HG02588 (cell line): ENCODE results near the gene COPS6.
A peak's percentile ranks its signal among the peaks of the same experiment; 100 is the strongest.

Experiments
- ATAC-seq: cut with Tn5 transposase; IDR thresholded peaks from one replicate; pipeline ENCODE4 v1.9.1; 2021; ENCODE audit warnings: mild to moderate bottlenecking, moderate library complexity; ENCODE audit not compliant: unreplicated experiment

Gene COPS6

GRCh38 chr7:100101016-100101862 is 12.5 kb downstream of the COPS6 start, which contains the start of the genes AP4M1 and MCM7:
AP4M1 (plus strand) TSS chr7:100101643; CDS start chr7:100101715, 72 bp downstream.
MCM7 (minus strand) TSS chr7:100101397; CDS start chr7:100101294, 103 bp downstream.
- peak; percentile 77 for ATAC-seq

- no peak for ATAC-seq
Measured at GRCh38 chr7:100102950-100103840, 14.4 kb downstream of the COPS6 start.

GRCh38 chr7:100105534-100105933 is 16.8 kb downstream of the COPS6 start:
- ATAC-seq: no peak

- ATAC-seq: no peak
Measured at GRCh38 chr7:100106633-100107032, 17.9 kb downstream of the COPS6 start.

- no peak for ATAC-seq
Measured at GRCh38 chr7:100107125-100107737, 18.5 kb downstream of the COPS6 start.

- no peak for ATAC-seq
Measured at GRCh38 chr7:100107890-100108289, 19.1 kb downstream of the COPS6 start.

- no peak for ATAC-seq
Measured at GRCh38 chr7:100109521-100110163, 20.9 kb downstream of the COPS6 start.

GRCh38 chr7:100111156-100111555 is 22.4 kb downstream of the COPS6 start:
- ATAC-seq: no peak

GRCh38 chr7:100111914-100112313 is 23.1 kb downstream of the COPS6 start:
- no peak for ATAC-seq

- ATAC-seq: no peak
Measured at GRCh38 chr7:100115026-100115425, 26.3 kb downstream of the COPS6 start.

- ATAC-seq: no peak
Measured at GRCh38 chr7:100118388-100119071, 29.8 kb downstream of the COPS6 start.

GRCh38 chr7:100119072-100119969 is 30.6 kb downstream of the COPS6 start, which contains the start of the genes CNPY4 and TAF6:
CNPY4 (plus strand) TSS chr7:100119634; CDS start chr7:100119745, 111 bp downstream.
TAF6 (minus strand) TSS chr7:100119358; CDS start chr7:100114209, 5,149 bp downstream.
- peak; percentile 74 for ATAC-seq

- peak; percentile 25 for ATAC-seq
Measured at GRCh38 chr7:100119970-100120732, 31.4 kb downstream of the COPS6 start.

GRCh38 chr7:100120733-100121036 is 31.9 kb downstream of the COPS6 start:
- no peak for ATAC-seq

- ATAC-seq: no peak
Measured at GRCh38 chr7:100122067-100122466, 33.3 kb downstream of the COPS6 start.

- no peak for ATAC-seq
Measured at GRCh38 chr7:100122568-100122967, 33.8 kb downstream of the COPS6 start.

- ATAC-seq: no peak
Measured at GRCh38 chr7:100124301-100125230, 35.8 kb downstream of the COPS6 start.
